Astrocyte of the spinal cord (primary cell): ENCODE results near the gene EDN2.

Source experiments
- DNase-seq: peaks from one replicate; pipeline ENCODE4 v3.0.0; 2011; ENCODE audit warnings: low read depth, low spot score
- H3K4me3 ChIP-seq: 2 replicates; pipeline ENCODE4 v1.5.1; 2011; ENCODE audit warnings: low read depth, mild to moderate bottlenecking, low read length, moderate library complexity
- in situ Hi-C: cut with HindIII; loops from 2 replicates; pipeline ENCODE4 v1.10.0; 2017; ENCODE audit warnings: low sequenced_read_pairs
- TF ChIP-seq, protein P1 (sequence below): IDR thresholded peaks from 2 replicates; pipeline ENCODE4 v1.5.1; 2012; ENCODE audit warnings: low read depth, mild to moderate bottlenecking, low read length, inconsistent platforms

The EDN2 gene

DNA sequence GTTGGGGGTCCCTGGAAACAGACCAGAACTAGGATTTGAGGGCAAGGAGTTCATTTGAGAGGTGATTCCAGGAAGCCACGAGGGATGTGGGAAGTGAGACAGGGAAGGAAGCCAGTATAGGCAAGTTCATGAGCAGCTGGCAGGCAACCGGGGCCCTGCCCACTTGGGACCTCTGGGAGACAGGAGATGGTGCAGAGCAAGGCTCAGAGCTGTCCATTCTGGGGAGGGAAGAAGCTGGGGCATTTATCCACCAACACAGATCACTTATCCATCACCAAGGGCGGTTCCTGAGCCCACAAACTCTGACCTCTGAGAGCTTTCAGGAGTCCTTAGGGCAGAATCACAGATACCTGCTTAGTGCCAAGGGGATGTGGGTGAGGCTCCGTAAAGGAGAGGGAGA, 16.8 kb downstream of the EDN2 start:
- TF ChIP-seq, protein P1, sequence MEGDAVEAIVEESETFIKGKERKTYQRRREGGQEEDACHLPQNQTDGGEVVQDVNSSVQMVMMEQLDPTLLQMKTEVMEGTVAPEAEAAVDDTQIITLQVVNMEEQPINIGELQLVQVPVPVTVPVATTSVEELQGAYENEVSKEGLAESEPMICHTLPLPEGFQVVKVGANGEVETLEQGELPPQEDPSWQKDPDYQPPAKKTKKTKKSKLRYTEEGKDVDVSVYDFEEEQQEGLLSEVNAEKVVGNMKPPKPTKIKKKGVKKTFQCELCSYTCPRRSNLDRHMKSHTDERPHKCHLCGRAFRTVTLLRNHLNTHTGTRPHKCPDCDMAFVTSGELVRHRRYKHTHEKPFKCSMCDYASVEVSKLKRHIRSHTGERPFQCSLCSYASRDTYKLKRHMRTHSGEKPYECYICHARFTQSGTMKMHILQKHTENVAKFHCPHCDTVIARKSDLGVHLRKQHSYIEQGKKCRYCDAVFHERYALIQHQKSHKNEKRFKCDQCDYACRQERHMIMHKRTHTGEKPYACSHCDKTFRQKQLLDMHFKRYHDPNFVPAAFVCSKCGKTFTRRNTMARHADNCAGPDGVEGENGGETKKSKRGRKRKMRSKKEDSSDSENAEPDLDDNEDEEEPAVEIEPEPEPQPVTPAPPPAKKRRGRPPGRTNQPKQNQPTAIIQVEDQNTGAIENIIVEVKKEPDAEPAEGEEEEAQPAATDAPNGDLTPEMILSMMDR: no peak
- in situ Hi-C loops: no loop called here

DNA sequence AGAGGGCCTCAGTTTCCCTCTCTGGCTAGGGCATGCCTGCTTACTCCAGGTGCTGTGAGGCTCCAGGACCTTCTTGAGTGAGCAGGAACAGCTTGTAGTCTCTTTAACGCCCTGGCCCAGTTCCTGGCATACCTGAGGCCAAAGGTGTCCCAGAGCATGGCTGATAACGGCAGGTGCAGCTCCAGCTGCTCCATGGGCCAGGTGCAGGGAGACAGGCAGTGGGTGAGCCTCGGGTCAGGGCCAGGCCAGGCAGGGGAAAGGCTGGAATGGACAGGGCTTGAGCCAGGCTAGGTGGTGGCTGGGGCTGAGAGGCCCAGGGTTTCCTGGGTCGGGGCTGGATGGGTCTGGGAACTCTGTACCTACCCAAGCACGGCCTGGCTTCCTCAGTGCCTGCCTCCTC, 18.3 kb downstream of the EDN2 start:
- in situ Hi-C loops: no loop called here

More for the DNA sequence above, 16.8 kb downstream of the EDN2 start:
- H3K4me3 ChIP-seq: no peak overlapping the region
- no peak for DNase-seq

DNA sequence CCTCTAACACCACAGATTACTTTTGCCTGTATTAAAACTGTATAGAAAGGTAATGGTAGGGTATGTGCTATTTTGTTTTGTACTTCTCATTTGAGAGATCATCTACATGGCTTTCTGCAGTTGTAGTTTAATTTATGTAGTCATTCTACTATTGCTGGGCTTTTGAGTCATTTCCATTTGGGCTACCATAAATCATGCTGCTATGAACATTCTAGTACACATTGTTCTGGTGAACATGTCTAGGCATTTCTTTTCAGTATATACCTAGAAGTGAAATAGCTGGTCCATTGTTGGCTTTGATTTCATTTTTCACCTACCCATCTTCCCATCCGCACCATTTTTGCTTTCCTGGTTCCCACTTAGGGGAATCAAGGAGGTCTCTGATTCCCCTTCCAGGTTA, 18.7 kb downstream of the EDN2 start:
- DNase-seq: no peak
- no peak overlapping the region for H3K4me3 ChIP-seq
- in situ Hi-C loops: no loop called here
- TF ChIP-seq, protein P1: no peak

More for the DNA sequence above, 18.3 kb downstream of the EDN2 start:
- no peak for DNase-seq
- TF ChIP-seq, protein P1: no peak
- no peak overlapping the region for H3K4me3 ChIP-seq

DNA sequence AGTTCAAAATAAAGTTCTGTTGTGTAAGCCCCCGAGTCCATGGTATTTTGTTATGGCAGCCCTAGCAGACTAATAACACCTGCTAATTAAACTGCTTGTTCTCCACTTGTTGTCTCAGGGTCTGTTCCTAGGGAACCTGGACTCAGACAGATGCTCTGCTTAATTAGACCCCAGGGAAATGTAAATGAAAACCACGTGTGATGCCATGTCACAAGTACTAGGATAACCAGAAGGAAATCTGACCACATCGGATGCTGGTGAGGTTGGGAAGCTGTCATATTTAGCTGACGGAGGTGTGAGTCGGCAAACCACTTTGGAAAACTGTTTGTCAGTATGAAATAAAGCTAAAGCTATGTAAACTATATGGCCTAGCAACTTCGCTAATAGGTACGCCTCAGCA, 19.6 kb downstream of the EDN2 start:
- no peak for DNase-seq
- TF ChIP-seq, protein P1: no peak
- in situ Hi-C loops: no loop called here
- no peak overlapping the region for H3K4me3 ChIP-seq

DNA sequence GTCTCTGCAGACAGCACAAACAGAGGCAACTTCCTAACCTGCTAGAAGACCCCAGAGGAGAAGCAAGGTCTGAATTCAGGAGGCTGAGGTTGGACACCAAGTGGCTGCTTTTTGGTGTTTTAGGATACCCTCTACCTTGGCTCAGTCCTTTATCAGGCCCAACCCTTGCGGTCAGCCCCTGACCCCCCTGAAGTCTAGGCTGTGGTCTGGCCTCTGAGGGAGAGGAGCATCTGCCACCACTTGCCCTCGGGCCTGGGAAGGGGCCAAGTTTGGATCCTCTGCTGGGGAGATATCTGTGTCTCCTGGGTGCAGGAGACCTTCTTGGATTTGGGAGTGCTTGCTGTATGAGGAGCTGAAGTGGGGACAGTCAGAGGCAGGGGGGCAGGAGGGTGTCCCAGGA, 21.0 kb downstream of the EDN2 start:
- in situ Hi-C loops: no loop called here

DNA sequence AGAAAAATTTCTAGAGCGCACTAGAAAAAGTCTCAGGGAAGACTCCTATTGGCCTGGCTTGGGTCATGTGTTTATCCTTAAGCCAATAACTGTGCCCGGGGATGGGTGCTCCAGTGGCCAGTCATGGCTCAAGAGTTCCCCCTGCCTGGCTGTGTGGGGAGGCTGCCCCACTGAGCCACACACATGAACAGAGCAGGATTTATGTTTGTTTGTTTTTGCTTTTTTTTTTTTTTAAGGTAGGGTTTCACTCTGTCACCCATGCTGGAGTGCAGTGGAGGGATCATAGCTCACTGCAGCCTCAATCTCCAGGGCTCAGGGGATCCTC, 21.8 kb downstream of the EDN2 start:
- H3K4me3 ChIP-seq: no peak overlapping the region
- TF ChIP-seq, protein P1: no peak
- no peak for DNase-seq
- in situ Hi-C loops: no loop called here

More for the DNA sequence above, 21.0 kb downstream of the EDN2 start:
- H3K4me3 ChIP-seq: no peak overlapping the region
- DNase-seq: no peak
- TF ChIP-seq, protein P1: no peak
